Measurements from ENCODE around the gene SCYGR7.

DNA sequence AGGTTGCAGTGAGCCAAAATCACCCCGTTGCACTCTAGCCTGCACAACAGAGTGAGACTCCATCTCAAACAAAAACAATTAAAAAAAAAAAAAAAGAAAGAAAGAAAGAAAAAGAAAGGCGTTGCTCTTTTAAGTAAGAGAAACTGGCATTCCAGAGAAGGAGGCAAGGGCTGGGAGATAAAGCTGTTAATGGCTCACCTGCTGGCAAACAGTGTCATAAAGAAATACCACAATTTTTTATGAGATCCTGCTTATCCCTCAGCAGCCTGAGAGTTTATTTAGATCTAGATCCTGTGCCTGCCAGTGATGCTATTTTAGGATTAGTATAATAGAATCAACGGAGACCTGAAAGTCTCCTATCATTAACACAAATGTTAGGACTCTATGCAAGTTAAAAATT, 26.6 kb upstream of the SCYGR7 start:
- TF ChIP-seq, protein P1, sequence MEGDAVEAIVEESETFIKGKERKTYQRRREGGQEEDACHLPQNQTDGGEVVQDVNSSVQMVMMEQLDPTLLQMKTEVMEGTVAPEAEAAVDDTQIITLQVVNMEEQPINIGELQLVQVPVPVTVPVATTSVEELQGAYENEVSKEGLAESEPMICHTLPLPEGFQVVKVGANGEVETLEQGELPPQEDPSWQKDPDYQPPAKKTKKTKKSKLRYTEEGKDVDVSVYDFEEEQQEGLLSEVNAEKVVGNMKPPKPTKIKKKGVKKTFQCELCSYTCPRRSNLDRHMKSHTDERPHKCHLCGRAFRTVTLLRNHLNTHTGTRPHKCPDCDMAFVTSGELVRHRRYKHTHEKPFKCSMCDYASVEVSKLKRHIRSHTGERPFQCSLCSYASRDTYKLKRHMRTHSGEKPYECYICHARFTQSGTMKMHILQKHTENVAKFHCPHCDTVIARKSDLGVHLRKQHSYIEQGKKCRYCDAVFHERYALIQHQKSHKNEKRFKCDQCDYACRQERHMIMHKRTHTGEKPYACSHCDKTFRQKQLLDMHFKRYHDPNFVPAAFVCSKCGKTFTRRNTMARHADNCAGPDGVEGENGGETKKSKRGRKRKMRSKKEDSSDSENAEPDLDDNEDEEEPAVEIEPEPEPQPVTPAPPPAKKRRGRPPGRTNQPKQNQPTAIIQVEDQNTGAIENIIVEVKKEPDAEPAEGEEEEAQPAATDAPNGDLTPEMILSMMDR (IDR thresholded peaks at IDR 0.05): no peak
- no peak for TF ChIP-seq POLR2A (IDR thresholded peaks at IDR 0.05)

Data from uterus (tissue), 2 donors.